IPS DF 4.7 (cell line): ENCODE data around the gene PHYHD1.

ENCODE experiments used
- DNase-seq: peaks from one replicate; pipeline ENCODE4 v3.0.0-alpha.2; 2013; ENCODE audit warnings: low spot score; ENCODE audit errors: extremely low read depth

The PHYHD1 gene

DNA sequence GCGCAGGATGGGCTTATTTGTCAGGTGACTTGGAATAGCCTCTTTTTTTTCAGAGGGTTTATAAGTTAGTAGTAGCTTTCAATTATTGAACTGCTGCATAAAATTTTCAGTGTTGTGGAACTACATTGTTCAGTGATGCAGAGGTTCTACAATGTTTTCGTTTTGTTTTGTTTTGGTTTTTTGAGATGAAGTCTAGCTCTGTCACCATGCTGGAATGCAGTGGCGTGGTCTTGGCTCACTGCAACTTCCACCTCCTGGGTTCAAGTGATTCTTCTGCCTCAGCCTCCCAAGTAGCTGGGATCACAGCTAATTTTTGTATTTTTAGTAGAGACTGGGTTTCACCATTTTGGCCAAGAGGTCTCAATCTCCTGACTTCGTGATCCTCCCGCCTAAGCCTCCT lies 48.7 kb downstream of the PHYHD1 start:
- DNase-seq: no peak

DNA sequence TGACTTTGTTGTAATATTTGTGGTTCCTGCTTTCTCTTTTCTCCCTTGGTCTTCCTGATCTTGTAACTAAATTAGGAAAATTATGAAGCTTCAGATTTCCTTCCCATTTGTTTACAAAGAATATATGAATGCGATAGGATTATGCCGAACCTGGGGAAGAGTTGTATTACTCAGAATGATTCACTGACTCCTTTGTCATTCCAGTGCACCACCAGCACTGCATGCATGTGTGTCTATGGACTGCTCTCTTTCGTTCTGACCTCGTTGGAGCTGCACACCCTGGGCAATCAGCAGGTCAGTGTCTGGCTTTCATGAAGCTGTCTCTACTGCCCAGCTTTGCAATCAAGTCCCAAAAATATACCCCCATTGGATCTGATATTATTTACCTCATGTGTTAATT lies 52.2 kb downstream of the PHYHD1 start:
- DNase-seq: no peak

DNA sequence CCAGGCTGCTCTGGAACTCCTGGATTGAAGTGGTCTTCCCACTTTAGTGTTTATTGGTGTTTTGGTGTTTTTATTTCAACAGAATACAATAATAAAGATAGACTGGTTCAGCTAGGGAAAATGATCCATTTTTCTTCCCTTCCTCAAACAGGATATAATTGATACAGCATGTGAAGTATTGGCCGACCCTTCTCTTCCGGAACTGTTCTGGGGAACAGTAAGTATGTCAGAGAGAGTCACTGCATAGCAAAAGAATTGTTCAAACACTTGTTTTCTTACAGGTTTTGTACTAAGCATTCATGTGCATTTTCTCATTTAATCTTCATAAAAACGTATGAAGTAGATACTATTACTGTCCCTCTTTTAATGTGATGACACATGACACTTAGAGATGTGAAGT lies 58.3 kb downstream of the PHYHD1 start:
- DNase-seq: no peak

DNA sequence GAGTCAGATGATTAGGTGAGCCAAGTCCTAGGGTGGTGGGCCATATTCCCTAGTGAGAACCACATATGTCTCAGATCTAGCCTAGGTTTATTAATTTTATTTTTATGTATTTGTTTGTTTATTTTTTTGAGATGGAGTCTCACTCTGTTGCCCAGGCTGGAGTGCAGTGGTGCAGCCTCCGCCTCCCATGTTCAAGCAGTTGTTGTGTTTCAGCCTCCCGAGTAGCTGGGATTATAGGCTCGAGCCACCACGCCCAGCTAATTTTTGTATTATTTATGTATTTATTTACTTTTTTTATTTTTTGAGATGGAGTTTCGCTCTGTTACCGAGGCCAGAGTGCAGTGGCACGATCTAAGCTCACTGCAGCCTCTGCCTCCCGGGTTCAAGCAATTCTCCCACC lies 62.8 kb downstream of the PHYHD1 start:
- DNase-seq: no peak

GRCh38 chr9:128986671-128987070 lies 65.9 kb downstream of the PHYHD1 start:
- no peak for DNase-seq

- no peak for DNase-seq
Measured at GRCh38 chr9:128987805-128988204, 67.0 kb downstream of the PHYHD1 start.
